Measurements from ENCODE around the gene S100A1. TPM values are rescaled to one million over a fixed set of nuclear protein-coding genes. Genes with fewer than 3 reads are reported as not detected.
A peak's percentile ranks its signal among the peaks of the same experiment; 100 is the strongest.

S100A1 gene
- total and polyA plus RNA-seq, 8 donors: 5.7 to 64.8 (median 45.5) TPM; not detected in 5

DNA sequence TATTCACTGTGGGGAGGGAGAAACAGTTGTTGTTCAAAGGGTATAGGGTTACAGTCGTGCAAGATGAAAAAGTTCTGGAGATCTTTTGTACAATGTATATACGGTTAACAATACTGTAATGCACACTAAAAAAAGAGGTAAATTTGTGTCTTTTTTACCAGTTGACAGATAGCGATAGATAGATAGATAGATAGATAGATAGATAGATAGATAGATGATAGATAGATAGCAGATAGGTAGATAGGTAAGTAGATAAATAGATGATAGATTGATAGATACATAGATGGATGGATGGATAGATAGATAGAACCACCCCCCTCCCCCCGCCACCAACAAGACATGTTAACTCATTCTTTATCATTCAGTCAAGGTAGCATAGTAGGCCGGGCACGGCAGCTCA, 25.5 kb upstream of the S100A1 start:
- DNase-seq: no peak
- Histone ChIP-seq H3K4me3 (no peak overlapping the region), H3K27ac (no peak overlapping the region), H3K36me3 (peaks cover 16 to 28% (median 27%) of the 10 kb centered on the region in 4 donors), H3K27me3 (no peaks in the 10 kb centered on the region), H3K4me1 (peaks cover 0 to 6% (median under 1%) of the 10 kb centered on the region in 4 donors), H3K9me3 (no peaks in the 10 kb centered on the region)
- 85 to 92% (median 90%) methylated on average over 6 of the region's 6 CpGs for WGBS, 5 donors
- TF ChIP-seq POLR2AphosphoS5 (IDR thresholded peaks at IDR 0.05) (no peak), EP300 (IDR thresholded peaks at IDR 0.05) (no peak), POLR2A (IDR thresholded peaks at IDR 0.05) (no peak)
- intact Hi-C loops (cut with DNase I; ENCODE audit: low total_unique reads): no loop called here

DNA sequence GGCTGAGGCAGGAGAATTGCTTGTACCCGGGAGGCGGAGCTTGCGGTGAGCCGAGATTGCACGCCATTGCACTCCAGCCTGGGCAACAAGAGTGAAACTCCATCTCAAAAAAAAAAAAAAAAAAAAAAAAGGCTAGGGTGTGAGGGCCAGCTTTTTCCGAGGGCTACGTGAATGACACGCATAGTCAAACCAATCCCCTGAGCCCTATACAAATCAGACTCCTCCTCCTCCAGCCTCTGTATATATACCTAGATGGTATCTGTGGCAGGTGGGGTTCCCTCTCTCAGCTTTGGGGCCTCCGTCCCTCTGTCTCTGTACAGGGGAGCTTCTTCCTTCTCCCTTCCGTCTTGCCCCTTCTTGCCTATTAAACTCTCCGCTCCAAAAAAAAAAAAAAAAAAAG, 22.0 kb upstream of the S100A1 start:
- no peak for DNase-seq
- WGBS, 5 donors: 90 to 97% (median 94%) methylated on average over 10 to 11 of the region's 11 CpGs
- no peaks in the 10 kb centered on the region for H3K27me3 ChIP-seq
- no peak overlapping the region for H3K27ac ChIP-seq
- peaks cover 32 to 41% (median 35%) of the 10 kb centered on the region in 4 donors for H3K4me1 ChIP-seq
- intact Hi-C loops (cut with DNase I; ENCODE audit: low total_unique reads): loop anchor here (5.0 kb wide), 1 partner anchor 34 kb away; no protein-coding TSS in a partner anchor
- no peak overlapping the region for H3K4me3 ChIP-seq
- no peaks in the 10 kb centered on the region for H3K9me3 ChIP-seq
- no peak for TF ChIP-seq POLR2AphosphoS5 (IDR thresholded peaks at IDR 0.05)
- no peak for TF ChIP-seq EP300 (IDR thresholded peaks at IDR 0.05)
- TF ChIP-seq, protein P1, sequence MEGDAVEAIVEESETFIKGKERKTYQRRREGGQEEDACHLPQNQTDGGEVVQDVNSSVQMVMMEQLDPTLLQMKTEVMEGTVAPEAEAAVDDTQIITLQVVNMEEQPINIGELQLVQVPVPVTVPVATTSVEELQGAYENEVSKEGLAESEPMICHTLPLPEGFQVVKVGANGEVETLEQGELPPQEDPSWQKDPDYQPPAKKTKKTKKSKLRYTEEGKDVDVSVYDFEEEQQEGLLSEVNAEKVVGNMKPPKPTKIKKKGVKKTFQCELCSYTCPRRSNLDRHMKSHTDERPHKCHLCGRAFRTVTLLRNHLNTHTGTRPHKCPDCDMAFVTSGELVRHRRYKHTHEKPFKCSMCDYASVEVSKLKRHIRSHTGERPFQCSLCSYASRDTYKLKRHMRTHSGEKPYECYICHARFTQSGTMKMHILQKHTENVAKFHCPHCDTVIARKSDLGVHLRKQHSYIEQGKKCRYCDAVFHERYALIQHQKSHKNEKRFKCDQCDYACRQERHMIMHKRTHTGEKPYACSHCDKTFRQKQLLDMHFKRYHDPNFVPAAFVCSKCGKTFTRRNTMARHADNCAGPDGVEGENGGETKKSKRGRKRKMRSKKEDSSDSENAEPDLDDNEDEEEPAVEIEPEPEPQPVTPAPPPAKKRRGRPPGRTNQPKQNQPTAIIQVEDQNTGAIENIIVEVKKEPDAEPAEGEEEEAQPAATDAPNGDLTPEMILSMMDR (IDR thresholded peaks at IDR 0.05): no peak
- no peak for TF ChIP-seq POLR2A (IDR thresholded peaks at IDR 0.05)
- H3K36me3 ChIP-seq: peaks cover 17 to 31% (median 30%) of the 10 kb centered on the region in 4 donors

DNA sequence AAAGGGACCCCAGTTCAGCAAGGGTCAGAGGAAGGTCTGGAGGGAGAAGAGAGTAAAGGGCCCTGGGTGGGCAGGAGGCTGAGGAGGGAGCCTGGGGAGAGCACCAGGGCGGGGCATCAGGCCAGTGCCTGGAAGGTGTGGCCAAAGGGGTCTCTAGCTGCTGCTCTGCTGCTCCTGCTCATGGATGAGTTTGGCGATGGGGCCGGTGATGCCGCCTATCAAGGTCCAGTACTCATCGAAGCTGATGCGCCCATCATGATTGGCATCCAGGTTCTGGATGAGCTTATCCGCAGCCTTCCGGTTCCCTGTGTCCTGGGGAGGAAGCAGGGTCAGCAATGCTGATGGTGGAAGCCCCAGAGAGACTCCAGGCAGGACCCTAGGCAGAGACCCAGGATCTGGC, 20.9 kb upstream of the S100A1 start:
- H3K27me3 ChIP-seq: no peaks in the 10 kb centered on the region
- peaks cover 17 to 31% (median 30%) of the 10 kb centered on the region in 4 donors for H3K36me3 ChIP-seq
- TF ChIP-seq, protein P1 (IDR thresholded peaks at IDR 0.05): no peak
- TF ChIP-seq POLR2A (IDR thresholded peaks at IDR 0.05) (no peak), POLR2AphosphoS5 (IDR thresholded peaks at IDR 0.05) (no peak), EP300 (IDR thresholded peaks at IDR 0.05) (no peak)
- 92 to 94% (median 94%) methylated on average over 8 of the region's 8 CpGs for WGBS, 5 donors
- intact Hi-C loops (cut with DNase I; ENCODE audit: low total_unique reads): loop anchor here (5.0 kb wide), 1 partner anchor 35 kb away; no protein-coding TSS in a partner anchor
- no peak for DNase-seq
- H3K4me3 ChIP-seq: peak overlapping the region in 2 of 4 donors; percentile 34 to 67
- peak overlapping the region in 4 of 5 donors; percentile 87 to 90 (median 88) for H3K27ac ChIP-seq
- H3K9me3 ChIP-seq: no peaks in the 10 kb centered on the region
- peaks cover 38 to 47% (median 41%) of the 10 kb centered on the region in 4 donors for H3K4me1 ChIP-seq

DNA sequence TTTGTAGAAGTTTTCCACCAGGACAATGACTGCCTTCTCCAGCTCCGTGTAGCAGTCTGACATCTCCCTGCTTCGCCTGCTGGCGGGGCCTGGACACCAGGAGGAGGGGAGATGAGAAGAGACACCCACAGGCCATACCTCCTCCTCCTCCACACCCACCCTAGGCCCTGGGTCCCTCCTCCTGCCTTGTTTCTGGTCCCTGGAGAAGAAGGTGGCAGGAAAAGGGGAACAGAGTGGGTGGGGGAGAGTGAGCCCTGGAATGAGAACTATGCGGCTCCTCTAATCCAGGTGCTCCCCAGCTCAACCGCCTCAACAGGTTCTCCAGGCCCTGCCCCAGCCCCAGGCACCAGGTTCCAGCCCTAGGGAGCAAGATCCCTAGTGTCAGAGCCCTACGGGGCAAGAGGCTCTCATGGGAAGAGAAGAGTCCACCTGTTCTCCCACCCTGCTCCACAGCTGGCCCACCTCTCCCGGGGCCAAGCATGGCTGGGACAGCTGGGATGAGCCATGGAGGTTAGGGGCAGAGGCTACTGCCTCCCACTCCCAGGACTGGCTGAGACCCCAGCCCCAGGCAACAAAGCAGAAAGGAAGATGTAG, 20.0 kb upstream of the S100A1 start:
- Histone ChIP-seq H3K4me1 (peaks cover 41 to 50% (median 45%) of the 10 kb centered on the region in 4 donors), H3K36me3 (peaks cover 17 to 31% (median 30%) of the 10 kb centered on the region in 4 donors), H3K9me3 (no peaks in the 10 kb centered on the region), H3K4me3 (peak overlapping the region; percentile 27 to 67 (median 34)), H3K27ac (peak overlapping the region; percentile 68 to 90 (median 88)), H3K27me3 (no peaks in the 10 kb centered on the region)
- 65 to 79% (median 68%) methylated on average over 7 of the region's 7 CpGs for WGBS, 5 donors
- intact Hi-C loops (cut with DNase I; ENCODE audit: low total_unique reads): loop anchor here (5.0 kb wide), 1 partner anchor 36 kb away; no protein-coding TSS in a partner anchor
- TF ChIP-seq, protein P1 (IDR thresholded peaks at IDR 0.05): no peak
- TF ChIP-seq EP300 (IDR thresholded peaks at IDR 0.05) (no peak), POLR2AphosphoS5 (IDR thresholded peaks at IDR 0.05) (no peak), POLR2A (IDR thresholded peaks at IDR 0.05) (no peak)
- peak in 1 of 2 donors; percentile 63 for DNase-seq
